ENCODE results near the gene IGLL5. TPM values are rescaled to one million over a fixed set of nuclear protein-coding genes. Genes with fewer than 3 reads are reported as not detected.
A peak's percentile ranks its signal among the peaks of the same experiment; 100 is the strongest.

IGLL5 gene
- total and polyA plus RNA-seq, 12 donors = 0.43 to 24.7 (median 1.8) TPM; not detected in 6

DNA sequence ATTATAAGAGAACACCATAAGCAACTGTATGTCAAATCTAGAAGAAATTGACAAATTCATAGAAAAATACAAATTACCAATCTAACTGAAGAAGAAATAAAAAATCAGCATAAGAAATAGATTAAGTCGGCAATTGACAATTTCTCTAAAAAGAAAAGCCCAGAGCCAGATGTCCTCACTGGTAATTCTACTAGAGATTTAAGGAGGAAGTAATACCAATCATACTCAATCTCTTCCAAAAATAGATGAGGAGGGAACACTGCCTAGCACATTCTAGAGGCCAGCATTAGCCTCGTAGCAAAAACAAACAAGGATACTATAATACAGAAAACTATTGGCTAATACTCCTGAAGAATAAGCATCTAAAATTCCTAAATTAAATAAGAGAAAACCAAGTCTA, 40.4 kb upstream of the IGLL5 start:
- Histone ChIP-seq H3K36me3 (replicated peaks in 1 of 2) (no peaks in the 10 kb centered on the region), H3K27me3 (no peaks in the 10 kb centered on the region), H3K27ac (no peak overlapping the region), H3K4me1 (replicated peaks in 1 of 2) (no peaks in the 10 kb centered on the region), H3K9me3 (replicated peaks in 1 of 3) (no peaks in the 10 kb centered on the region), H3K4me3 (no peak overlapping the region)
- intact Hi-C loops (cut with DNase I) = loop anchor here in 1 of 2 donors (5.0 kb wide), 1 partner anchor 110 kb away; no protein-coding TSS in a partner anchor
- 18 to 44% (median 32%) methylated on average over 2 of the region's 2 CpGs for WGBS, 4 donors
- no peak for TF ChIP-seq POLR2A (IDR thresholded peaks at IDR 0.05)
- TF ChIP-seq, protein P1, sequence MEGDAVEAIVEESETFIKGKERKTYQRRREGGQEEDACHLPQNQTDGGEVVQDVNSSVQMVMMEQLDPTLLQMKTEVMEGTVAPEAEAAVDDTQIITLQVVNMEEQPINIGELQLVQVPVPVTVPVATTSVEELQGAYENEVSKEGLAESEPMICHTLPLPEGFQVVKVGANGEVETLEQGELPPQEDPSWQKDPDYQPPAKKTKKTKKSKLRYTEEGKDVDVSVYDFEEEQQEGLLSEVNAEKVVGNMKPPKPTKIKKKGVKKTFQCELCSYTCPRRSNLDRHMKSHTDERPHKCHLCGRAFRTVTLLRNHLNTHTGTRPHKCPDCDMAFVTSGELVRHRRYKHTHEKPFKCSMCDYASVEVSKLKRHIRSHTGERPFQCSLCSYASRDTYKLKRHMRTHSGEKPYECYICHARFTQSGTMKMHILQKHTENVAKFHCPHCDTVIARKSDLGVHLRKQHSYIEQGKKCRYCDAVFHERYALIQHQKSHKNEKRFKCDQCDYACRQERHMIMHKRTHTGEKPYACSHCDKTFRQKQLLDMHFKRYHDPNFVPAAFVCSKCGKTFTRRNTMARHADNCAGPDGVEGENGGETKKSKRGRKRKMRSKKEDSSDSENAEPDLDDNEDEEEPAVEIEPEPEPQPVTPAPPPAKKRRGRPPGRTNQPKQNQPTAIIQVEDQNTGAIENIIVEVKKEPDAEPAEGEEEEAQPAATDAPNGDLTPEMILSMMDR (IDR thresholded peaks at IDR 0.05) = no peak
- no peak for DNase-seq

DNA sequence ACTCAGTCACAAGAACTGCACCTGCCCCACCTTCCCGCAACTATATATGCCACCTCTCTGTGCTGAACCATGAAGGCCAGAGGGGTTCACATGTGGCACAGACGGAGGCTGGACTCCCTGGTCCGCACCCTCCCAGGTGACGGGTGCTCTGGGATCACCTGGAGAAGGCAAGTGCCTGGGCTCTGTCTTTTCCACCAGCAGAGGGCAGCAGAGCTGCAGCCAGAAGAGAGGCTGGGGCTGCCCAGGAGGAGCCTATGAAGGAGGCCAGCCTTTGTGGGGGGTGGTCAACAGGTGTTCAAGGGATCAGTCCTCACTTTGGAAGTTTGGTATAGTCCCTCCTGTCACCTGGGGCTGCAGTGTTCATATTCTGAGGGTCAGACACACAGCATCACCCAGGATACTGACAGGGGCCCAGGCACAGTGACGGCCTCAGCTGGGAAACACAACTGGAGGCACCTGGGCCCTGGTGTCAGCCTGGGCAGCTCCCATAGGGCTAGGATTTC, 39.2 kb upstream of the IGLL5 start:
- no peaks in the 10 kb centered on the region for H3K4me1 ChIP-seq (replicated peaks in 1 of 2)
- intact Hi-C loops (cut with DNase I) = loop anchor here in 1 of 2 donors (5.0 kb wide), 1 partner anchor 109 kb away; no protein-coding TSS in a partner anchor
- no peak overlapping the region for H3K4me3 ChIP-seq
- no peak overlapping the region for H3K27ac ChIP-seq
- no peaks in the 10 kb centered on the region for H3K27me3 ChIP-seq
- no peaks in the 10 kb centered on the region for H3K9me3 ChIP-seq (replicated peaks in 1 of 3)
- WGBS, 4 donors = 13 to 30% (median 29%) methylated on average over 4 to 5 of the region's 5 CpGs
- H3K36me3 ChIP-seq (replicated peaks in 1 of 2) = no peaks in the 10 kb centered on the region
- no peak for TF ChIP-seq POLR2A (IDR thresholded peaks at IDR 0.05)
- TF ChIP-seq, protein P1 (IDR thresholded peaks at IDR 0.05) = peak; percentile 62 to 92 (median 76)
- DNase-seq = peak; percentile 45 to 74 (median 65)

DNA sequence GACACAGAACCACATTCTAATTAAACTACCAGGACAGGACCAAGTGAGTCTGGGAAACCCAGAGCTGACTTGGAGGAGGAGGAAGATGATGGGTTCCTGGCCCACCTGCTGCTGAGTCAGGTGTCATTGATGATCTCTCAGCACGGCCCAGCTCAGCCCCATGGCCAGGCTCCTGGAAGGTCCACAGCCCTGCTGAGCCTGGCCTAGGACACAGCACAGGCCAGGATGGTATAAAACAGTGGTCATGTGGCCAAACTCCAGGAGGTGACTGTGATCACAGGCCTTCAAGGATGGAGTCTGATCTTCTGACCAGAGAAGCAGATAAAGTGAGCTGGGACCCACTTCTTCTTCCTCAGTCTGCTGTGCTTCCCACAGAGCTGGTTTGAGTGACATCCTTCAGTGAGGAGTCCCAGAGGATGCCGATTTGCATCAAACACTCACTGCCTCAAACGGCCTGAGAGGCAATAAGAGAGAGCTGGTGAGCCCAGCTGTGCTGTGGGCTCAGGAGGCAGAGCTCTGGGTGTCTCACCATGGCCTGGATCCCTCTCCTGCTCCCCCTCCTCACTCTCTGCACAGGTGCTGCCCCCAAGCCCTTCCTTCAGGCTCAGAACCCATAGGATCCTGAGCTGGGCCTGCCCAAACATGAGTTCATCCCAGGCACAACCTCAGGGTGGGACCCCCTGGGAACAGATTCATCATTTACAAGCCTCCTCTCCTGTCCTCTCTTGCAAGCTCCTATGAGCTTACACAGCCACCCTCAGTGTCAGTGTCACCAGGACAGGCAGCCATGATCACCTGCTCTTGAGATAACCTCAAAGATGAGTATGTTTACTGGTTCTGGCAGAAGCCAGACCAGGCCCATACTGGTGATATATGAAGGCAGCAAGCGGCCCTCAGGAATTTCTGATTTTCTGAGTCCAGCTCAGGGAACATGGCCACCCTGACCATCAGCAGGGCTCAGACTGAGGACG, 37.7 kb upstream of the IGLL5 start:
- H3K4me3 ChIP-seq = no peak overlapping the region
- H3K27me3 ChIP-seq = no peaks in the 10 kb centered on the region
- TF ChIP-seq, protein P1 (IDR thresholded peaks at IDR 0.05) = no peak
- TF ChIP-seq POLR2A (IDR thresholded peaks at IDR 0.05) = no peak
- intact Hi-C loops (cut with DNase I) = loop anchor here (5.0 to 10.0 kb wide), 2 partner anchors 105 to 107 kb away; no protein-coding TSS in a partner anchor
- DNase-seq = no peak
- no peaks in the 10 kb centered on the region for H3K36me3 ChIP-seq (replicated peaks in 1 of 2)
- H3K27ac ChIP-seq = no peak overlapping the region
- 56 to 88% (median 79%) methylated on average over 2 to 5 of the region's 5 CpGs for WGBS, 4 donors
- H3K9me3 ChIP-seq (replicated peaks in 1 of 3) = no peaks in the 10 kb centered on the region
- no peaks in the 10 kb centered on the region for H3K4me1 ChIP-seq (replicated peaks in 1 of 2)

DNA sequence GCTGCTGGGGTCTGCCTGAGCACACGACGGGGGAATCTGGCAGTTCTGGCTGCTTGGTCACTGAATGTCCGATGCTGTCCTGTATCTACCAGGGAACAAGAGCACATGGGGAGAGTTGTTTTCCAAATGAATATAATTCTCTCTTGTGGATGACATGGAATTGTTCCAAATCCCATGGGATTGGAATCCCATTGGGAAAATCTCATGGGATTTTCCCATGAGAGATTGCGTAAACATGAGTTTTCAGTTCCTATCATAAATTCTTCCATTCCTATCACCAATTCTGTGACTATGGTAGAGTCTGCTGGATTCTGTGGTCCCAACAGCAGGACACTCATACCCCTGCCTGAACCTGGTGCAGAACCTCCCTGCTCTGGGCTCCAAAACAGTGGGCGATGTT, 35.6 kb upstream of the IGLL5 start:
- 86 to 94% (median 87%) methylated on average over 5 of the region's 5 CpGs for WGBS, 4 donors
- Histone ChIP-seq H3K9me3 (replicated peaks in 1 of 3) (no peaks in the 10 kb centered on the region), H3K4me1 (replicated peaks in 1 of 2) (no peaks in the 10 kb centered on the region), H3K27ac (no peak overlapping the region), H3K4me3 (no peak overlapping the region), H3K36me3 (replicated peaks in 1 of 2) (no peaks in the 10 kb centered on the region), H3K27me3 (no peaks in the 10 kb centered on the region)
- DNase-seq = no peak
- intact Hi-C loops (cut with DNase I) = loop anchor here in 1 of 2 donors (10.0 kb wide), 1 partner anchor 103 kb away; no protein-coding TSS in a partner anchor
- TF ChIP-seq, protein P1 (IDR thresholded peaks at IDR 0.05) = no peak
- no peak for TF ChIP-seq POLR2A (IDR thresholded peaks at IDR 0.05)
